NCI-H1694 (cell line): ENCODE measurements around the gene CCDC81.
"Not testable (repeated sequence)": the region's sequence is repeated elsewhere in the genome, so short reads cannot be mapped to it uniquely, and the experiment has no call there.

Experiments
- DNase-seq: peaks from one replicate; lab custom pipeline; 2025; lab: John Stamatoyannopoulos, UW

Gene CCDC81

GRCh38 chr11:86374586-86374985 lies at the start of gene CCDC81:
CCDC81 (plus strand) TSS chr11:86374887; CDS start chr11:86375164, 277 bp downstream.
- DNase-seq, result no peak

GRCh38 chr11:86335131-86335767 lies 39.4 kb upstream of the CCDC81 start:
- no peak for DNase-seq

GRCh38 chr11:86337227-86337626 lies 37.5 kb upstream of the CCDC81 start:
- DNase-seq, result no peak

- no peak for DNase-seq
Measured at GRCh38 chr11:86341382-86341781, 33.3 kb upstream of the CCDC81 start.

GRCh38 chr11:86346513-86346912 lies 28.2 kb upstream of the CCDC81 start:
- DNase-seq, result no peak

- DNase-seq, result no peak
Measured at GRCh38 chr11:86355256-86355655, 19.4 kb upstream of the CCDC81 start.

- not testable (repeated sequence) for DNase-seq
Measured at GRCh38 chr11:86357412-86357811, 17.3 kb upstream of the CCDC81 start.

GRCh38 chr11:86358720-86359119 lies 16.0 kb upstream of the CCDC81 start:
- DNase-seq, result no peak

- no peak for DNase-seq
Measured at GRCh38 chr11:86360775-86361395, 13.8 kb upstream of the CCDC81 start.

- DNase-seq, result no peak
Measured at GRCh38 chr11:86363424-86363823, 11.3 kb upstream of the CCDC81 start.

GRCh38 chr11:86365546-86365945 lies 9.1 kb upstream of the CCDC81 start:
- no peak for DNase-seq

- no peak for DNase-seq
Measured at GRCh38 chr11:86369668-86370067, 5.0 kb upstream of the CCDC81 start.

GRCh38 chr11:86370171-86370570 lies 4.5 kb upstream of the CCDC81 start:
- no peak for DNase-seq

- DNase-seq, result no peak
Measured at GRCh38 chr11:86370922-86371594, 3.6 kb upstream of the CCDC81 start.

GRCh38 chr11:86372041-86372440 lies 2.6 kb upstream of the CCDC81 start:
- no peak for DNase-seq

GRCh38 chr11:86372586-86372985 lies 2.1 kb upstream of the CCDC81 start:
- no peak for DNase-seq

- no peak for DNase-seq
Measured at GRCh38 chr11:86374069-86374468, 618 bp upstream of the CCDC81 start.

GRCh38 chr11:86377972-86378371 lies 3.3 kb downstream of the CCDC81 start:
- DNase-seq, result no peak

- no peak for DNase-seq
Measured at GRCh38 chr11:86380295-86381059, 5.8 kb downstream of the CCDC81 start.

- no peak for DNase-seq
Measured at GRCh38 chr11:86383041-86383955, 8.6 kb downstream of the CCDC81 start.

- DNase-seq, result no peak
Measured at GRCh38 chr11:86386283-86386682, 11.6 kb downstream of the CCDC81 start.

- DNase-seq, result no peak
Measured at GRCh38 chr11:86386746-86387145, 12.1 kb downstream of the CCDC81 start.
